ENCODE data around the gene FNDC7. TPM values are rescaled to one million over a fixed set of nuclear protein-coding genes. Genes with fewer than 3 reads are reported as not detected.

Gene FNDC7
- total RNA-seq, 1 experiment from 2014 or later = 0.05 TPM

DNA sequence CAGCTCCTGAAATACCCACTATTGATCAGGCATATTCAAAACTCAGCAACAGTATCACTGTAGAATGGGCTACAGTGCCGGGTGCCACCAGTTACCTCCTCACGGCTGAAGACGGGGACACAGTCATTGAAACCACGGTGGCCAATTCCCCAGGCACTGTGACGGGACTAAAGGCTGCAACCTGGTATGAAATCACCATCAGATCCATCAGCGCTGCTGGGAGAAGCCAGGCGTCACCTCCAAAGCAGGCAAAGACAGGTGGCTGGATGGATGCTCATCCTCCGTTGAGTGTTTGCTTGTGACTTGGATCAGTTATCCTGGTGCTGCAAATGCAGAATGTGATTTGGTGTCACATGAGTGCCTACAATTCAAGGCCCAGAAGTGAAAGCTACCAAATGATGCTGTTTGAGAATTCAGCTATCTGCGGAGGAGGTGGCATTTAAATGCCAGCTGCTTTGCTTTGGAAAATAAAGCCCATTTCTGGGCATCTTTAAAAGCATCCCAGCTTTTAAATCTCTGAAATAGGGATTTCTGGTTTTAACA is 5.1 kb downstream of the FNDC7 start:
- Histone ChIP-seq H3K36me3 (ENCODE audit: control insufficient read depth, insufficient read depth, low read length) (no peaks in the 10 kb centered on the region), H3K4me1 (ENCODE audit: control insufficient read depth, insufficient read depth, low read length) (no peaks in the 10 kb centered on the region), H3K27ac (ENCODE audit: low read length) (no peak overlapping the region), H3K4me3 (ENCODE audit: low read depth in 2 of 2, low read length in 2 of 2) (no peak overlapping the region), H3K27me3 (ENCODE audit: control insufficient read depth, insufficient read depth, low read length) (no peaks in the 10 kb centered on the region), H3K9me3 (ENCODE audit: control insufficient read depth, insufficient read depth, low read depth, low read length) (no peaks in the 10 kb centered on the region)
- no TSS peak for BruUV-seq (replicated peaks)
- DNase-seq (ENCODE audit: low read depth, low spot score) = no peak
- in situ Hi-C loops (cut with HindIII; ENCODE audit: low pct_unique_long_range_greater_than_20kb, low sequenced_read_pairs) (no loop called here), intact Hi-C loops (cut with micrococcal nuclease; ENCODE audit: unreplicated experiment) (no loop called here)
- ATAC-seq = no peak
- ChIA-PET CTCF (no interaction called here), POLR2A (no interaction called here)
- no peak for TF ChIP-seq POLR2AphosphoS5 (IDR thresholded peaks at IDR 0.05; ENCODE audit: low read depth, low read length)
- no peak for TF ChIP-seq TCF7L2 (IDR thresholded peaks at IDR 0.05; ENCODE audit: low read depth, low read length)
- TF ChIP-seq, protein P1, sequence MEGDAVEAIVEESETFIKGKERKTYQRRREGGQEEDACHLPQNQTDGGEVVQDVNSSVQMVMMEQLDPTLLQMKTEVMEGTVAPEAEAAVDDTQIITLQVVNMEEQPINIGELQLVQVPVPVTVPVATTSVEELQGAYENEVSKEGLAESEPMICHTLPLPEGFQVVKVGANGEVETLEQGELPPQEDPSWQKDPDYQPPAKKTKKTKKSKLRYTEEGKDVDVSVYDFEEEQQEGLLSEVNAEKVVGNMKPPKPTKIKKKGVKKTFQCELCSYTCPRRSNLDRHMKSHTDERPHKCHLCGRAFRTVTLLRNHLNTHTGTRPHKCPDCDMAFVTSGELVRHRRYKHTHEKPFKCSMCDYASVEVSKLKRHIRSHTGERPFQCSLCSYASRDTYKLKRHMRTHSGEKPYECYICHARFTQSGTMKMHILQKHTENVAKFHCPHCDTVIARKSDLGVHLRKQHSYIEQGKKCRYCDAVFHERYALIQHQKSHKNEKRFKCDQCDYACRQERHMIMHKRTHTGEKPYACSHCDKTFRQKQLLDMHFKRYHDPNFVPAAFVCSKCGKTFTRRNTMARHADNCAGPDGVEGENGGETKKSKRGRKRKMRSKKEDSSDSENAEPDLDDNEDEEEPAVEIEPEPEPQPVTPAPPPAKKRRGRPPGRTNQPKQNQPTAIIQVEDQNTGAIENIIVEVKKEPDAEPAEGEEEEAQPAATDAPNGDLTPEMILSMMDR (IDR thresholded peaks at IDR 0.05) = no peak

DNA sequence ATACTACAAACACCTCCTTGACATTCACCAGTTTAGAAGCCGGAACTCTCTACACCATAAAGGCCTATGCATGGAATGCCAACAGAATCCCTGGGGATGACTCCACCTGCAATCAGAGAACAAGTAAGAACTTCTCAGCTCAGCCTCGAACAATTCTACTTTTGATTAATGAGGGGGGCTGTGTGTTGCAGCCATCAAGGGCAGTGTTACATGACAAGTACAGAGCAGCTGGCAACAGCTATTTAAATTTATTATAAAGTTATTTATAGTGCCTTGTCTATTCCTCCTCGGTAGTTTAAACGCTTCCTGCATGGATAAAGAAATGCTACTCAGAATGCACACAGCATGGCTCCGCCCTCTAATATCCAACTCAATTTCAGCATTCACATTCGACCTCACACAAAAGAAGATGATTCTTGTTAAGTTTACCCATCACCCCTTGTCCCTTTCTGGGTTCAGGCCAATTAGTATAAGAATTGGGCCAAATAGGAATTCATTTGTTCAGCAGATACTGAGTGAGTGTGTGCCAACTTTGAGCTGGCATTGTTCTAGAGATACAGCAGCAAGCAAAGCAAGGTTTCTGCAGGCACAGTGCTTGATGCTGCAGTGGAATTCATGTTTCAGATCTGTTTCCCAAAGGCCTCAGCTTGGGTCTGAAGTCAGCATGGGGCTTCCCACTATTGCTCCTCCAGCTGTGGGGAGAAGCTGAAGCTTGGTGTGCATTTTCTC is 6.4 kb downstream of the FNDC7 start:
- DNase-seq (ENCODE audit: low read depth, low spot score) = no peak
- intact Hi-C loops (cut with micrococcal nuclease; ENCODE audit: unreplicated experiment) (no loop called here), in situ Hi-C loops (cut with HindIII; ENCODE audit: low pct_unique_long_range_greater_than_20kb, low sequenced_read_pairs) (no loop called here)
- Histone ChIP-seq H3K4me1 (ENCODE audit: control insufficient read depth, insufficient read depth, low read length) (no peaks in the 10 kb centered on the region), H3K9me3 (ENCODE audit: control insufficient read depth, insufficient read depth, low read depth, low read length) (no peaks in the 10 kb centered on the region), H3K36me3 (ENCODE audit: control insufficient read depth, insufficient read depth, low read length) (no peaks in the 10 kb centered on the region), H3K27ac (ENCODE audit: low read length) (no peak overlapping the region), H3K4me3 (ENCODE audit: low read depth in 2 of 2, low read length in 2 of 2) (no peak overlapping the region), H3K27me3 (ENCODE audit: control insufficient read depth, insufficient read depth, low read length) (no peaks in the 10 kb centered on the region)
- CTCF ChIA-PET = interaction anchor here (0.7 kb wide), 1 partner anchor 214 kb away, joined by 3 read pairs; no protein-coding TSS in a partner anchor
- POLR2A ChIA-PET = interaction anchor here (0.9 kb wide), 1 partner anchor 27 kb away, joined by 3 read pairs; the partner anchor contains the start of gene PRPF38B
- no peak for TF ChIP-seq TCF7L2 (IDR thresholded peaks at IDR 0.05; ENCODE audit: low read depth, low read length)
- no peak for TF ChIP-seq SIN3A (IDR thresholded peaks at IDR 0.05; ENCODE audit: borderline replicate concordance, insufficient read depth, low read depth, low read length)
- TF ChIP-seq, protein P2, sequence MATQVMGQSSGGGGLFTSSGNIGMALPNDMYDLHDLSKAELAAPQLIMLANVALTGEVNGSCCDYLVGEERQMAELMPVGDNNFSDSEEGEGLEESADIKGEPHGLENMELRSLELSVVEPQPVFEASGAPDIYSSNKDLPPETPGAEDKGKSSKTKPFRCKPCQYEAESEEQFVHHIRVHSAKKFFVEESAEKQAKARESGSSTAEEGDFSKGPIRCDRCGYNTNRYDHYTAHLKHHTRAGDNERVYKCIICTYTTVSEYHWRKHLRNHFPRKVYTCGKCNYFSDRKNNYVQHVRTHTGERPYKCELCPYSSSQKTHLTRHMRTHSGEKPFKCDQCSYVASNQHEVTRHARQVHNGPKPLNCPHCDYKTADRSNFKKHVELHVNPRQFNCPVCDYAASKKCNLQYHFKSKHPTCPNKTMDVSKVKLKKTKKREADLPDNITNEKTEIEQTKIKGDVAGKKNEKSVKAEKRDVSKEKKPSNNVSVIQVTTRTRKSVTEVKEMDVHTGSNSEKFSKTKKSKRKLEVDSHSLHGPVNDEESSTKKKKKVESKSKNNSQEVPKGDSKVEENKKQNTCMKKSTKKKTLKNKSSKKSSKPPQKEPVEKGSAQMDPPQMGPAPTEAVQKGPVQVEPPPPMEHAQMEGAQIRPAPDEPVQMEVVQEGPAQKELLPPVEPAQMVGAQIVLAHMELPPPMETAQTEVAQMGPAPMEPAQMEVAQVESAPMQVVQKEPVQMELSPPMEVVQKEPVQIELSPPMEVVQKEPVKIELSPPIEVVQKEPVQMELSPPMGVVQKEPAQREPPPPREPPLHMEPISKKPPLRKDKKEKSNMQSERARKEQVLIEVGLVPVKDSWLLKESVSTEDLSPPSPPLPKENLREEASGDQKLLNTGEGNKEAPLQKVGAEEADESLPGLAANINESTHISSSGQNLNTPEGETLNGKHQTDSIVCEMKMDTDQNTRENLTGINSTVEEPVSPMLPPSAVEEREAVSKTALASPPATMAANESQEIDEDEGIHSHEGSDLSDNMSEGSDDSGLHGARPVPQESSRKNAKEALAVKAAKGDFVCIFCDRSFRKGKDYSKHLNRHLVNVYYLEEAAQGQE (IDR thresholded peaks at IDR 0.05; ENCODE audit: insufficient read depth in 1 of 2, low read depth in 2 of 2, low read length in 1 of 2) = no peak
- TF ChIP-seq, protein P1 (IDR thresholded peaks at IDR 0.05) = no peak
- no peak for TF ChIP-seq POLR2AphosphoS5 (IDR thresholded peaks at IDR 0.05; ENCODE audit: low read depth, low read length)
- BruUV-seq (replicated peaks) = no TSS peak
- ATAC-seq = no peak
